IgD-negative memory B cell (primary cell): ENCODE measurements around the gene CBFA2T3. TPM values are rescaled to one million over a fixed set of nuclear protein-coding genes. Genes with fewer than 3 reads are reported as not detected.
A peak's percentile ranks its signal among the peaks of the same experiment; 100 is the strongest.

Experiments
- H3K27ac Mint-ChIP-seq, 3 donors: one replicate each; pipeline ENCODE4 v1.8.0; 2020 to 2022; ENCODE audit warnings: mild to moderate bottlenecking in 3 of 3, mixed read lengths in 3 of 3, moderate library complexity in 1 of 3
- H3K27me3 Mint-ChIP-seq: one replicate; pipeline ENCODE4 v1.8.0; 2021; ENCODE audit warnings: mixed read lengths
- H3K36me3 Mint-ChIP-seq: one replicate; pipeline ENCODE4 v1.8.0; 2020; ENCODE audit warnings: mild to moderate bottlenecking, mixed read lengths
- H3K4me1 Mint-ChIP-seq, 3 donors: one replicate each; pipeline ENCODE4 v1.8.0; 2020 to 2022; ENCODE audit warnings: mixed read lengths in 3 of 3, mild to moderate bottlenecking in 1 of 3
- H3K4me3 Mint-ChIP-seq, 4 donors: one replicate each; pipeline ENCODE4 v1.8.0; 2020 to 2022; ENCODE audit warnings: mild to moderate bottlenecking in 4 of 4, mixed read lengths in 4 of 4, moderate library complexity in 3 of 4
- H3K9me3 Mint-ChIP-seq, 3 donors: one replicate each; pipeline ENCODE4 v1.8.0; 2020 to 2021; ENCODE audit warnings: mixed read lengths in 3 of 3, mild to moderate bottlenecking in 1 of 3
- polyA plus RNA-seq: library from polyadenylated mRNA; unstranded; fragments of 300-500 nt; fragmentation: Illumina TruSeq; gene quantifications from one replicate; pipeline ENCODE4 v1.2.3, GENCODE V29; 2021

CBFA2T3 gene
- polyA plus RNA-seq, 1 donor from 2014 or later, result 38.8 TPM

DNA sequence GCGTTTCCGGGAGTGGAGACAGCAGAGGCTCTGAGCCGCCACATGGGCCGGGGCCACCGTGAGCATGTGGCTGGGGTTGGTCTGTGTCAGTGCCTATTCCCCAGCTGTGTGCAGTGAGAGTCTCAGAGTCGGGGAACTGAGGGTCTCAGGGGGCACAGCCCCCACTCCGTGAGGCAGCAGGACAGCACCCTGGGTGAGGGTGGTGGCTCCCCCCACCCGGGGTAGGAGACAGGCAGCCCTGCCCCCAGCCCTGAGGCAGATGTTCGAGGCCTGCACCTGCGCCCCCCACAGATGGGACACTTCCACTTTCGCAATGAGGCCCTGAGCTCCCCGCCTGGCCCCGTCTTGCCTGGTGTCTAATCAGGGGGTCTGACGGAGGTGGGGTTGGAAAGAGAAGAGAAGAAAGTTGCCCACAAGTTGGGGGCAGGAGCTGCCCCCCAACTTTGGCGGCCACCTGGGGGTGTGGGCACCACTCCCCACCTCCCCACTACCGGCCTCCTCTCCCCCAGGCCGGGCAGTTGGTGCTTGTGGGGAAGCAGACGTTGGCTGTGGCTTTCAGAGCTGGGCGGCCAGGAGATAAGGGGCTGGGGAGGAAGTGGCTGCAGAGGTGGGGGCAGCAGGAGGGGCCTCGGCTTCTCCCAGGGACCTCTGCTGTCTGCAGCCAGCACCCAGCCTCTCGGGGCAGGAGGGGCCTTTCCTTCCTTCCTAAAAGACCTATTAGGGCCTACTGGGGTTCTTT lies 1.8 kb upstream of the CBFA2T3 start:
- peak overlapping the region; percentile 83 to 99 (median 92) for H3K27ac Mint-ChIP-seq
- no peaks in the 10 kb centered on the region for H3K36me3 Mint-ChIP-seq
- H3K27me3 Mint-ChIP-seq, result no peaks in the 10 kb centered on the region
- no peaks in the 10 kb centered on the region for H3K9me3 Mint-ChIP-seq
- H3K4me1 Mint-ChIP-seq, result peaks cover 31 to 45% (median 44%) of the 10 kb centered on the region in 3 donors
- H3K4me3 Mint-ChIP-seq, result peak overlapping the region; percentile 60 to 90 (median 88)

DNA sequence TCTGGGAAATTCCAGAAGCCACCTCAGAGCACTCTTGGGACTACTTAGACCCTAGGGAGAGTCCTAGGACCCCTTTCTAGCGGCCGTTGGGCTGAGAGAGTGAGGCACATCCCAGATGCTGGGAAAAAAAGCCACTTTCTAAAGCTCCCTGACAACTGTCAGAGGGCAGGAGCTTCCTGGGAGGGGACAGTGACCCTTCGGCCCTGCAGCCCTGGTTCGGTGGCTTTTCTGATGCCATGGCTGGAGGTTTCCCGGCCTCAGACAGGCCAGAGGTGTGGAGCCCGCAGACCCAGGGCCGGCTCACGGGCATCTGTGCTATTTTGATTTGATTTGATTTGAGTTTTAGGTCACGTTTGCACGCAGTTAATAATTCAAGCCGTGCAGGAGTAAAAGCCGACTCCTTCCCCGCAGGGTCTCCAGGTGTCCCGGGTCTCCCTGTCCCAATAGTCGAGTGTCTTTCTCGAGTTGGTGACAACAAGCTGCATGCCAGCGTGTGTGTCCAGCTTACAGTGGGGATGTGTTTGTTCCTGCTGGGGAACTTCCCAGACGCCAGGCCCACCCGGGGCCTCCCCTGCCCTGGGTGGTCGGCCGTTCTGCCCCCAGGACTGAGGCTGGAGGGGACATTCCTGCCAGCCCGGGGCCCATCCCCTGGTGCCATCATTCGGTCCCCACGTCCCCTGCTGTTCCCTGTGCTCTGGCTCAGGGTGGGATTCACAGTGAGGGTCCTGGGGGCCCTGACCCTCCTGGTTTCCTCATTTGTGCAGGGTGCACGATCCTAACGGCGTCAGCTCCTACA lies 1.0 kb upstream of the CBFA2T3 start:
- peaks cover 39 to 47% (median 46%) of the 10 kb centered on the region in 3 donors for H3K4me1 Mint-ChIP-seq
- H3K27me3 Mint-ChIP-seq, result no peaks in the 10 kb centered on the region
- no peaks in the 10 kb centered on the region for H3K36me3 Mint-ChIP-seq
- H3K9me3 Mint-ChIP-seq, result no peaks in the 10 kb centered on the region
- H3K27ac Mint-ChIP-seq, result peak overlapping the region; percentile 84 to 99 (median 92)
- H3K4me3 Mint-ChIP-seq, result peak overlapping the region; percentile 62 to 98 (median 90)

DNA sequence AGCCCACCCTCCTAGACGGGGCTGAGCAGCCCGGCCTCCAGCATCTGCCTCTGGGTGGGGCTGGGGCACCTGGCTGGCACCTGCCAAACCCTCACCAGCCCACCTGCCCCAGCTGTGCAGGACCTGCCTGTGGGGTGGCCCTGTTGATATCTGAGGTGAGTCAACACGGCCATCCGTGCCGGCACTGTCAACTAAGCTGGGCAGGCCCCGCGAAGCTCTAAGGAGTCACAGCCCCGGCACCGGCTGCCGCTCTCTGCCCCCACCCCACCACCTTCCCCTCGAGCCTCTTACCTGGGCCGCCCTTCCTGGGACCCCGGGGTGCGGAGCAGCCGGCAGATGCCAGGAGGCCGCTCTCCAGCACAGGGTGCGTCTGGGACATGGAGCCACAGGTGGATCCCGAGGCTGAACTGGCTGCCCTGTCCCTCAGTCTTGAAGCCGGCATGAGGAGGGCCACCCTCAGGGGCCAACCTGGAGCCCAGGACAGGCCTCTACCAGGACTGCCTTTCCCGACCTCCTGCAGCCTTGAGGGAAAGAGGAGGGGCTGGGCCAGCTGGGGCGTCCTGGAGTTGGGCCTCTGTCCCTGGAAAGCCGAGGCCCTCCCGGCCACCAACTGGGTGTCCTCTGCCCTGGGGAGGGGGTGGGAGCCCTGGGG lies 515 bp downstream of the CBFA2T3 start:
- Mint-ChIP-seq H3K27ac (peak overlapping the region; percentile 74 to 99 (median 78)), H3K36me3 (no peaks in the 10 kb centered on the region), H3K27me3 (peaks cover 3% of the 10 kb centered on the region), H3K4me1 (peaks cover 43 to 48% (median 46%) of the 10 kb centered on the region in 3 donors), H3K9me3 (no peaks in the 10 kb centered on the region), H3K4me3 (peak overlapping the region; percentile 90 to 98 (median 93))

DNA sequence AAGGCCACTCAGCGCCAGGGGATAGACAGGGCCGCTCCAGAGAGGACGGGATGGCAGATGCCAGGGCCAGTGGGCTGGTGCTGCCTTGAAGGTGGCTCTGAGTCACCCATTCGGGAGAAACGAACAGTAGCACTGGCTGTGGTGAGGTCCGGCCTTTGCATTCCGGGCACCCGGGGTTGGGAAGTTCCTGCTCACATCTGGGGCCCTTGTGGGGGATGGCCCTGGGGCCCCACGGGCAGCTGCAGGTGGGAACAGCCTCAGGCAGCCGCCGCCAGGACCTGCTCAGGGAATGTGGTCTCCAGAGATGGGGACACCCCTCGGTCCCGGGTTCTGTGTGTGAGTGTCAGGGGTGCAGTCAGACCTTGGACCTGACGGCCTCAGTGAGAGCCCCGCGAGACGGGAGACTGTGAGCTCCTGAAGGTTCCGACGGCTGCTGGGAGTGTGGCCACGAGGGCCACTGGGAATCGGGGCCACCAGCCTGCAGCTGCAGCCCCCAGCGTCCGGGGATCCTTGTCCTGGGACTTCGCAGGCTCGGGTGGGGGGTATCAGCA lies 1.4 kb downstream of the CBFA2T3 start:
- H3K27me3 Mint-ChIP-seq, result peaks cover 3% of the 10 kb centered on the region
- no peaks in the 10 kb centered on the region for H3K36me3 Mint-ChIP-seq
- H3K27ac Mint-ChIP-seq, result peak overlapping the region; percentile 90 to 99 (median 94)
- peak overlapping the region; percentile 90 to 98 (median 93) for H3K4me3 Mint-ChIP-seq
- peaks cover 37 to 51% (median 45%) of the 10 kb centered on the region in 3 donors for H3K4me1 Mint-ChIP-seq
- H3K9me3 Mint-ChIP-seq, result no peaks in the 10 kb centered on the region

DNA sequence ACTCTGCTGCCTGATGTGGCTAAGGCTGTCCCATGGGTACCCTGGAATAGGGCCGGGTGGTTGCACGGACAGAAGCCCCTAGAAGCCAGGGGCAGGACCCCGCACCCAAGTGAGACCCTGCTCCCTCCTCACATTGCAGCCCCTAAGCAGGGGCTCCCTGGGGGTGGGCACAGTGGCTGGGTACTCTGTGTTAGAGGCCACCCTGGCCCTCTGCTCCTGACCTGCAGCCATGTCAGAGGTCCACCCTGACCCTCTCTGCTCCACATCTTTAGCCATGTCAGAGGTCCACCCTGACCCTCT lies 2.1 kb downstream of the CBFA2T3 start:
- H3K27ac Mint-ChIP-seq, result peak overlapping the region; percentile 90 to 99 (median 94)
- peaks cover 3% of the 10 kb centered on the region for H3K27me3 Mint-ChIP-seq
- peak overlapping the region; percentile 90 to 98 (median 93) for H3K4me3 Mint-ChIP-seq
- no peaks in the 10 kb centered on the region for H3K9me3 Mint-ChIP-seq
- peaks cover 37 to 58% (median 51%) of the 10 kb centered on the region in 3 donors for H3K4me1 Mint-ChIP-seq
- no peaks in the 10 kb centered on the region for H3K36me3 Mint-ChIP-seq

DNA sequence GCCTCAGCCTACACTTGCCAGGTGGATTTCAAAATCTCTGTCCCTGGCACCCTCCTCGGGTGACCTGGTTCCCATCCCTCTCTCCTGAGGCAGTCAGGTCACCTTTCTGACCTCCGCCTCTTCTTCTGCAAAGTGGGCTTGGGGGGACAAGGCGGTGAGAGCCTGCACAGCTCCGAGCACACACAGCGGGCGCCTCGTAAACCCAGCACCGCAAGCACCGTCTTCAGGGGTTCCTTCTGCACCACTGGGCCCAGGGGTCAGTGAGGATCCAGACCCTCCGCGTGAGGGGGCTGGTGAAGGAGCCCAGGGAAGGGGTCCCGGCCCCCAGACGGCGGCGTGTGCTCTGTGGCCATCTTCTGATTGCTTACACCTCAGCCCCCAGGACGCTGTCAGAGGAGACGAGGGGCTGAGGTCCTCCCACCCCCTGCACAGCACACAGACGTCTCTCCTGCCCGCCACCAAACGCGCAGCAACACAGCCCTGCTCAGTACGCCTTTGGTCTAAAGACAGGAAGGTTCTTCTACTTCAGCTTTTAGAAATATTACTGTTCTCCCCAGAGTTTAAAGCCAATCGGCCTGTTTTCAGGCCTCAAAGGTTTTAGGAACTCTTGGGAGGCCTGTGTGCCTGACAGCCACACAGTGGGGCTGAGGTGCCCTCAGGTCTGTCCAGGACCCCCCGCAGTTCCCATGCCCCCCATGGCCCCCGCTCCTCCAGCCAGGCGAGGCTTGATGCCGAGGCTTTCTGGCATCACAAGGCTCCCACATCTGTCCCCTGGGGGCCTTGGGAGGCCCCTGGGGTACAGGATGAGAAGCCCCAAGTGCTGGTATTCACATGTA lies 2.7 kb downstream of the CBFA2T3 start:
- Mint-ChIP-seq H3K4me3 (peak overlapping the region; percentile 90 to 98 (median 93)), H3K27ac (peak overlapping the region; percentile 90 to 99 (median 94)), H3K27me3 (peaks cover 3% of the 10 kb centered on the region), H3K9me3 (no peaks in the 10 kb centered on the region), H3K36me3 (no peaks in the 10 kb centered on the region), H3K4me1 (peaks cover 37 to 57% (median 51%) of the 10 kb centered on the region in 3 donors)

DNA sequence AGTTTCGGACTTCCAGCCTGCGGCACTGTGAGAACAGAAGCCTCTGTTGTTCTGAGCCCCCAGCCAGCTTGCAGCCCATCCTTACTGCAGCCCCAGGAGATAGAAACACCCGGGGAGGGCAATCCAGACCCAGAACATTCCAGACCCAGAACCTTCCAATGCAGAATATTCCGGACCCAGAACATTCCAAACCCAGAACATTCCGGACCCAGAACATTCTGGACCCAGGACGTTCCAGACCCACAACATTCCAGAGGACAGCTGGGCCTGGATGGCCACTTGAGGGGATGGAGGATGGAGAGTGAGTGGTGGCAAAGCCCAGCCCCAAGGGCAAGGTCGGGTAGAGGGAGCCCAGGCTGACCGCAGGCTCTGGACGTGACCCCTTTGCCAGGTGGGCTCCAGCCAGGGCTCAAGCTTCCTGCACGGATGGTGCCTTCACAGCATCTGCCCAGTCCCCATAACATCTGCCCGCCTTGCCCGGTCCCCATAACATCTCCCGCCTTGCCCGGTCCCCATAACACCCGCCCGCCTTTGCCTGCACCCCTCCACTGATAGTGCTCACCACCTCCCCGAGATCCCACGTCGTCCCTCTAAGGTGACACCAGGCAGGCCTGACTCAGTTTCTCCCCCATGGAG lies 3.5 kb downstream of the CBFA2T3 start:
- H3K9me3 Mint-ChIP-seq, result no peaks in the 10 kb centered on the region
- H3K36me3 Mint-ChIP-seq, result no peaks in the 10 kb centered on the region
- peak overlapping the region; percentile 90 to 98 (median 93) for H3K4me3 Mint-ChIP-seq
- H3K27me3 Mint-ChIP-seq, result peaks cover 3% of the 10 kb centered on the region
- H3K27ac Mint-ChIP-seq, result peak overlapping the region; percentile 31 to 99 (median 99)
- H3K4me1 Mint-ChIP-seq, result peaks cover 38 to 54% (median 50%) of the 10 kb centered on the region in 3 donors

DNA sequence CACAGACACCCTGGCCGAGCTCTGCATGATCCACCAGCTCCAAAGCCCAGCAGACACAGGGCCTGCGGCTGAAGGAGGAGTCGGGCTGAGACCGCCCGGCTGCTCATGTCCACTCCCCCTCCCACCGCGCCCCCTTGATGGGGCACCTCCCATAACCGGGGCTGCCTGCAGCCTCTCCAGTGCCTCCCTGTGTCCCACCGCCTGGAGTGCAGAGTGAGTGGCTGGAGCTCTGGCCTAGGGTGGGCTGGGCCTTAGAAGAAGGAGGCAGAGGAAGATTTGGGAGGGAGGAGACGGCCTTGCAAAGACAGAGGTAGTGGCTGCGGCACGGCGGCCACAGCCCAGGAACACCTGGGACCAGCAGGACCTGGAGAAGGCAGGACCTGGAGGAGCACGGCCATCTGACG lies 4.0 kb downstream of the CBFA2T3 start:
- Mint-ChIP-seq H3K27me3 (peaks cover 3% of the 10 kb centered on the region), H3K4me3 (peak overlapping the region; percentile 90 to 98 (median 93)), H3K9me3 (no peaks in the 10 kb centered on the region), H3K27ac (peak overlapping the region; percentile 90 to 99 (median 99)), H3K4me1 (peaks cover 42 to 54% (median 49%) of the 10 kb centered on the region in 3 donors), H3K36me3 (no peaks in the 10 kb centered on the region)

DNA sequence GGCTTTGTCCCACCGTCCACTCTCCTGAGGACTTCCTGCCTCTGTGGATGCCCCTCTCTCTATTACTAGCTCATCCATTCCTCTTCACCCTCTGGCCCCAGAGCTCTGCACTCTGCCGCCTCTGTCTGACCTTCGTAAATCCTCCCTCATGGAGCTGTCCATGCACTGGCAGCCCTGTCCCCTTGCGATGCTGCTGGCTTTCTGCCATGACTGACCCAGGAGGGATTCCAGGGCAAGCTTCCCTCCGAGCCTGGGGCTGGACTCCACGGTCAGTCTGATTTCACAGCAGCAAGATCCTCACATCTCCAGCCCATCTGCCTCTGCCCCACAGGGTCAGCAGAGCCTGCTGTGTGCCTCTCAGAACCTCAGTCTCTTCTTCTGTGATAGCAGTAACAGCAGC lies 4.7 kb downstream of the CBFA2T3 start:
- peaks cover 3% of the 10 kb centered on the region for H3K27me3 Mint-ChIP-seq
- H3K27ac Mint-ChIP-seq, result peak overlapping the region; percentile 90 to 99 (median 99)
- H3K9me3 Mint-ChIP-seq, result no peaks in the 10 kb centered on the region
- peaks cover 49 to 60% (median 50%) of the 10 kb centered on the region in 3 donors for H3K4me1 Mint-ChIP-seq
- H3K36me3 Mint-ChIP-seq, result no peaks in the 10 kb centered on the region
- H3K4me3 Mint-ChIP-seq, result peak overlapping the region; percentile 90 to 98 (median 93)

DNA sequence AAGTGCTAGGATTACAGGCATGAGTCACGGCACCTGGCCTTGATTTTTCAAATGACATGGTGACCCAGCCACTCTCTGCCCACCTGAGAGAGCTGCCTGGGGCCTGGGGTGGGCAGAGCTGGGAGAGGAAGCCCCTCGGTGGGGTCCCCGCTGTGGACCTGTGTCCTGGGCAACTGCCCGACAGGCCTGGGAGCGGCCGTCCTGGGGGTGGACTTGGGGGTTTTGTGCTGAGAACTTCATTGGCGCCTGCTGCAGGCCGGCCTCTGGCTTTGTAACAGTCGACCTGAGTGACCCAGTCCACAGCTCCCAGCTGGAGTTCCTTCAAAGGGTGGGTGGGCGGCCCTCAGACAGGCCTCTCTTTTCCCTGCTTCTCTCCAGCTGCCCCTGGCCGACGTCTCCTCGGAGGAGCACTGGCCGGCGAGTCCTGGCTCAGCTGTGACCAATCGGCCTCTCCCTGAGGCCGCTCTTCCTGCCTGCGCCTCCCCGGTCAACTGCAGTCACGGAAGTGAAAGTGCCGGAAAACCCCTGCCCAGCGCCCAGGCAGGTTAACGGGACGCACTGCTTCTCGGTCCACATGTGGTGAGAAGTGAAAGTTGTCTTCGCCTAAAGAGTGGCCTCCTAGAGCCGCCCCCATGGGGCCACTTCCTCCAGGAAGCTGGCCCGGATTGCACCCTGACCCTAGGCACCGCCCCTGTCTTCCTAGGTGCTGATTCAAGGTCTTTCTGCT lies 5.5 kb downstream of the CBFA2T3 start:
- Mint-ChIP-seq H3K27ac (peak overlapping the region; percentile 94 to 99 (median 99)), H3K36me3 (no peaks in the 10 kb centered on the region), H3K9me3 (no peaks in the 10 kb centered on the region), H3K27me3 (peaks cover 3% of the 10 kb centered on the region), H3K4me1 (peaks cover 53 to 64% (median 55%) of the 10 kb centered on the region in 3 donors), H3K4me3 (peak overlapping the region; percentile 76 to 94 (median 90))

DNA sequence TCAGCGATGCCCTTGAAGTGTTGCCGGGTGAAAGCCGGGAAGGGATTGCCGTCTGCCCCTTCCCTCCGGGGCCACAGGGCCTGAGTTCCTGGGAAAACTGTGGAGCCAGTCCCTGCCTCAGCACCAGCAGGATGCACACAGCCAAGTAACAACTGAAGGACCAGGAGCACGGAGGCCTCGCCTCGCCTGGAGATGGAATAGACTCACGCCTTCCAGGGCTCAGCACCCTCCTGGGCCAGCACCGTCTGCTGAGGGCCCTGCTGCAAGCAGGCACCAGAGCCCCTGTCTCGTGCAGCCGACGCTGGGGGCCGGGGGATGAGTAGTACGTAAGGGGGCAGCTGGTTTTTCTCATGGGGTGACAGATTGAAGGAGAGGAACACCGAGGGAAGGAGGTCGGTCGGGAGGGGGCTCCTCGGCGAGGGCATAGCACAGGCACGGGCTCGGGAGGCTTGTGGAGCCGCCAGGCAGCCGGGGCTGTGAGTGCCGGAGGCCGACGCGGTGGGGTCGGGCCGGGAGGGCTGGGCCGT lies 6.4 kb downstream of the CBFA2T3 start:
- Mint-ChIP-seq H3K27me3 (peaks cover 3% of the 10 kb centered on the region), H3K27ac (peak overlapping the region; percentile 53 to 99 (median 99)), H3K9me3 (no peaks in the 10 kb centered on the region), H3K36me3 (no peaks in the 10 kb centered on the region), H3K4me3 (peak overlapping the region; percentile 8 to 91 (median 88)), H3K4me1 (peaks cover 57 to 72% (median 60%) of the 10 kb centered on the region in 3 donors)

DNA sequence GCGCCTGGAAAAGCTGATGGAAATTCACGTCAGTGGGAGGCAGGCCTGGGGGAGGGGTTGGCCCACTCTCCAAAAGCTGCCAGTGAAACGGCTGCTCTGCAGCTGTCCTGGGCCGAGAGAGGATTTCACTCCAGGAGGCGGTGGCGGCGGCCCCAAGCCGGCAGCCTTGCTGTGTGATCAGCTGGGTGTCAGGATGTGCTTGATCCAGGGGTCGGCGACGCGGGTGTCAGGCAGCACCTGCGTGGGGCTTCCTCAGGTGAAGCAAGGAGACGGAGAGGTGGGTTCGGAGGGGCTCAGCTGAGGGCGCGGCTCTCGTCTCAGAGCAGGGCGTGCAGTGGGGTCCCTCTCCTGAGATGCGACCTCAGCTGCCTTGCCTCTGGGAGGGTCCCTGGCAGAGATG lies 7.0 kb downstream of the CBFA2T3 start:
- peak overlapping the region in 2 of 4 donors; percentile 90 to 91 for H3K4me3 Mint-ChIP-seq
- H3K4me1 Mint-ChIP-seq, result peaks cover 58 to 75% (median 62%) of the 10 kb centered on the region in 3 donors
- H3K9me3 Mint-ChIP-seq, result no peaks in the 10 kb centered on the region
- H3K27ac Mint-ChIP-seq, result peak overlapping the region; percentile 71 to 99 (median 99)
- peaks cover 3% of the 10 kb centered on the region for H3K27me3 Mint-ChIP-seq
- no peaks in the 10 kb centered on the region for H3K36me3 Mint-ChIP-seq

DNA sequence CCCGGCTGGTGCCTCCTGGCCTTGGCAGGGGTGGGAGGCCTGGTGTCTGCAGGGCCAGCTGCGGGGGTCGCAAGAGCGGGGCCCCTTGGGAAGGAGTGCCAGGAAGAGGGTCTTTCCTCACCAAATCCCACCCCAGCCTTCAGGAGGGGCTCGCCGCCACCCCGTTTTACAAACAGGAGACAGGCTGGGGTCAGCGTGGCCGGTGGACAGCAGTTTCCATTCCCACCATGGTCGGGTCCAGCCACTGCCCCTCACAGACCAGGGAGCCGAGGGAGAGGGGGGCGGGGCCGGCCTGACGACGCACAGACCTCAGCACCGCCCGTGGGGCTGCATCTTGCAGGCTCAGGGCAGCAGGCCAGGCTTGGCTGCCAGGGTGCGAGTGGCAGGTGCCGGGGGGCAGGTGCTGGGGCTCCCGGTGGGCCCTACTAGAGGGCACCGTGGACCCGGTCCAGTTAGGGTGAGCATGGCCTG lies 7.6 kb downstream of the CBFA2T3 start:
- H3K27ac Mint-ChIP-seq, result peak overlapping the region; percentile 95 to 99 (median 99)
- peaks cover 3% of the 10 kb centered on the region for H3K27me3 Mint-ChIP-seq
- no peaks in the 10 kb centered on the region for H3K36me3 Mint-ChIP-seq
- no peaks in the 10 kb centered on the region for H3K9me3 Mint-ChIP-seq
- peak overlapping the region; percentile 67 to 94 (median 74) for H3K4me3 Mint-ChIP-seq
- H3K4me1 Mint-ChIP-seq, result peaks cover 53 to 72% (median 61%) of the 10 kb centered on the region in 3 donors
